Stimulated activated CD4-positive, alpha-beta T cell treated with anti-CD3 and anti-CD28 coated beads, Interleukin-12 subunit alpha, Interleukin-12 subunit beta, amount 100 ng/mL, for 24 hours (primary cell): ENCODE results near the gene HNF1A.

Experiments used
- DNase-seq, 2 experiments: peaks; one replicate each; pipeline ENCODE4 v3.0.0-alpha.2; 2020; ENCODE audit warnings: low read depth in 2 of 2

Gene HNF1A

DNA sequence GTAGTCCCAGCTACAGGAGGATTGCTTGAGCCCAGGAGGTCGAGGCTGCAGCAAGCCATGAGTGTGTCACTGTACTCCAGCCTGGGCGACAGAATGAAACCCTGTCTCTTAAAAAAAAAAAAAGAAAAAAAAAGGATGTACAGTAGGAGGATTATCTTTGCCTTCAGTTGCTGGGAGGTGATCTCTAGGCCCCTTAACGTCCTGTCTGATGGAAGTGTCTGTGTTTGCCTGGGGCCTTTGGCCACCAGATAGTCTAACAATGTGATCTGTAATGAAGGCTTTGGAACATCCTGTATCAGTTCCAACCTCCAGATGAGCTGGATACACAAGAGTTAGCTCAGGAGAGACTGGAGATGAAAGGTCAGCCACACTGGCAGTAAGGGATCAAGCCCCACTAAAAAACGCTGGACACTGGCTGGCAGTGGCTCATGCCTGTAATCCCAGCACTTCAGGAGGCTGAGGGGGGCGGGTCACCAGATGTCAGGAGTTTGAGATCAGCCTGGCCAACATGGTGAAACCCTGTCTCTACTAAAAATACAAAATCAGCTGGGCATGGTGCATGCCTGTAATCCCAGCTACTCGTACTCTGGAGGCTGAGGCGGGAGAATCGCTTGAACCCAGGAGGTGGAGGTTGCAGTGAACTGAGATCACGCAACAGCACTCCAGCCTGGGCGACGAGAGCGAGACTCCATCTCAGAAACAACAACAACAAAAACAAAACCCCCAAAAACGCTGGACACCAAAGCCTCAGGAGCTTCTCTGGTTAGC is 19.0 kb upstream of the HNF1A start:
- DNase-seq: no peak

- DNase-seq: peak in 1 of 2 experiments; percentile 10
These were observed 17.7 kb upstream of the HNF1A start for GRCh38 chr12:120960657-120961056.

- no peak for DNase-seq
These were observed 16.5 kb upstream of the HNF1A start for GRCh38 chr12:120961604-120962531.

- no peak for DNase-seq
These were observed 15.8 kb upstream of the HNF1A start for GRCh38 chr12:120962532-120963020.

GRCh38 chr12:120964298-120964697 is 14.0 kb upstream of the HNF1A start:
- DNase-seq: no peak

- DNase-seq: no peak
These were observed 12.7 kb upstream of the HNF1A start for GRCh38 chr12:120965534-120966091.

DNA sequence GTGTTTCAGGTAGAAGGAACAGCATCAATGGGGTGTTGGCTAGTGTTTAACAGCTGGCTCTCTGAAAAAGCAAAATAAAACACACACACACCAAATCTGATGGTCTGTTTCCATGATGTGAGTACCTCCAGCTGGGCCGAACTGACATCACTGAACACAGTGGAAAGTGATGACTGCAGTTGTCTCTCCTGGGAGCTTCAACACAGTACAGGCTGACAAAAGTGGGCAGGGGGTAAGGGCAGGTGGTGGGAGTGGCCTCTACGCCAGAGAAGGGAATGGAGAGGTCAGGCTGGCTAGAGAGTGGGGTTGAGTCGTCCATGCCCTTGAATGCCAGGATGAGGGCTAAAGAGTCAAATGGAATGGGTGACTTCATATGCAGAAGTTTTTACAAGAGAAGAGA is 8.0 kb upstream of the HNF1A start:
- no peak for DNase-seq

GRCh38 chr12:120971299-120972180 is 6.8 kb upstream of the HNF1A start:
- peak in 1 of 2 experiments; percentile 8 for DNase-seq

DNA sequence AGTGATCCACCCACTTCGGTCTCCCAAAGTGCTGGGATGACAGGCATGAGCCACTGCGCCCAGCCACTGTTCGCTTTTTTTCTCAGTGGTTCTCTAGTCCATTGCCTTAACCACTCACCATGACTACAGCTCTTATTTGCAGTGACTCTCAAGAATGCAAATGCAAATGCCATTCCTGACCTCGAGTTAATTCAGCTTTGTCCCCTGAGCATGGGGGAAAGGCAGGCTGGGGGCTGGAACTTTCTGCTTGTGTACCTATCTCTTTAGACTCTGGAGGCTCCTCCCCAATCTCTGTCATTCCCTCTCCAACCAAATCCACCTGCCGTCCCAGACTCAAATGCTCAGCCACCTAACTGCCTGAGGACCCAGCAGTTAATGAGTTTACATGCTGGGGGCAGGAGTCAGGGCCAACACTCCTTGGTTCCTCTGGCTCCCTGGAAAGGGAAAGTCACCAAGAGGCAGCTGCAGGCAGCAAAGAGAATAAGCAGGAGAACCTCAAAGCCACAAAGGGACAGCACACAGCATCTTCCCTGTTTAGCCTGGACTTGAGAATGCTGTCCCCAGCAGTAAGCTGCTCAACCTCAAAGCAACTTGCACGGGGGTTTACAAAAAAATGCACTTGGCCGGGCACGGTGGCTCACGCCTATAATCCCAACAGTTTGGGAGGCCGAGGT is 5.3 kb upstream of the HNF1A start:
- no peak for DNase-seq

GRCh38 chr12:120977531-120978295 is 630 bp upstream of the HNF1A start:
- DNase-seq: no peak

- no peak for DNase-seq
These were observed 998 bp downstream of the HNF1A start for GRCh38 chr12:120979220-120979861.

- no peak for DNase-seq
These were observed 1.7 kb downstream of the HNF1A start for GRCh38 chr12:120979862-120980696.

GRCh38 chr12:120980800-120981368 is 2.5 kb downstream of the HNF1A start:
- no peak for DNase-seq

- DNase-seq: no peak
These were observed 3.1 kb downstream of the HNF1A start for GRCh38 chr12:120981407-120981941.

DNA sequence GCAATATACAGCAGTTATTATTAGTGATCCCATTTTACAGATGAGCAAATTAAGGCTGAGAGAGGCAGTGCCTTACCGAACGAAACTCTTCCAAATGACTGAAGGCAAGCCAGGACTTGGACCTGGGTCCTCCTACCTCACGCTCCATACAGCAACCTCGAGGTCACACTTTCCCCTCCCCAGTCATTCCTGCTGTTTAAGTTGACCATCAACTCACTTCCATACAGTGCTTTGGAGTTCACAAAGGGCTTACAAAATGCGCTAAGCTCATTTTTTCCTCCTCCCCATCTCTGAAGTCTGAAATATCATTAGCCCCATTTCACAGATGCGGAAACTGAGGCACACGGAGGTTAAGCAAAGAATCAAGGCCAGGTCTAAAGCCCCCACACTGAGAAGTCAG is 4.3 kb downstream of the HNF1A start:
- DNase-seq: no peak

GRCh38 chr12:120983759-120984158 is 5.4 kb downstream of the HNF1A start:
- DNase-seq: no peak

DNA sequence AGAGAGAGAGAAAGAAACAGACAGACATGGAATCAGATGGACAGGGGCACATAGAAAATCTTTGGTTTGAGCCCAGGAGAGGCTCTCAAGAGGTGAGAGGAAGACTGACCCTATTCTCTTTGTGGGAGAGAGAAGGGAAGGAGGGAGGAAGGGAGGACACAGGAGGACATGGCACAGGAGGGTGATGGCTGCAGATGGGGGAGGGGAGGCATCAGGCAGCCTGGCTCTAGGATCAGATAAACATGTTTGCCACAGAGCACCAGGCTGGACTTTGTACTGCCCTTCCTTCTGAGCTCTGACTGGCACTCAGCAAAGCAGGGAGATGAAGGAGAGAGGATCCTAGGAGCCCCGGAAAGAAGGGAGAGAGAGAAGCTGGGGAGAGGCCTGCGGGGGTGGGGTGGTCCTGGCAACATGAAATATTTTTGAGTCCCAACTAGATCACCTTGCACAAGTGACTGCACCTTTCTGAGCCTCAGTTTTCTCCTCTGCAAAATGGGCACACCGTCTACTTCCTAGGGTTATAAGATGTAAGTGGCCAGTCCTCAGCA is 6.1 kb downstream of the HNF1A start:
- DNase-seq: no peak

GRCh38 chr12:120988234-120988633 is 9.9 kb downstream of the HNF1A start:
- no peak for DNase-seq
